HCT116 (cell line): ENCODE results near the gene TTLL10. TPM values are rescaled to one million over a fixed set of nuclear protein-coding genes. Genes with fewer than 3 reads are reported as not detected.
"Not testable (repeated sequence)": the region's sequence is repeated elsewhere in the genome, so short reads cannot be mapped to it uniquely, and the experiment has no call there.

Experiments used
- ATAC-seq: fragments of 200-7000 bp; cut with Tn5 transposase; 2 replicates; pipeline ENCODE4 v1.9.1; 2020; ENCODE audit warnings: mild to moderate bottlenecking, moderate library complexity
- BruUV-seq: library from RNA; stranded (reverse); fragments of 400-500 nt; replicated peaks from 2 replicates; lab custom pipeline; 2021; lab: Mats Ljungman, UMichigan
- CTCF ChIA-PET: fragments of 300-600 bp; sonication (Branson Sonifier 250); formaldehyde crosslinking; loops from one replicate; lab custom pipeline; 2021; ENCODE audit warnings: antibody characterized with exemption; lab: Charles Lee
- POLR2A ChIA-PET: fragments of 300-600, 350-600 bp; sonication (Branson Sonifier 250); formaldehyde crosslinking; loops from one replicate; lab custom pipeline; 2021; ENCODE audit warnings: antibody characterized with exemption; lab: Charles Lee
- RAD21 ChIA-PET, 2 experiments: fragments of 300-600 bp; sonication (Branson Sonifier 250); formaldehyde crosslinking; loops; one replicate each; lab custom pipeline; 2023; ENCODE audit warnings: low total read pairs in 2 of 2; ENCODE audit not compliant: uncharacterized antibody in 2 of 2, unreplicated experiment in 2 of 2, low non-redundant PET in 1 of 2; lab: Charles Lee
- DNase-seq: peaks from one replicate; pipeline ENCODE4 v3.0.0-alpha.2; 2010; ENCODE audit warnings: low read depth, low spot score
- H2AFZ ChIP-seq: fragments of 200-600 bp; shearing (Covaris generic), sonication (generic); 2 replicates; pipeline ENCODE4 v1.6.1; 2017; ENCODE audit warnings: low read depth, mixed run types, mixed read lengths, antibody characterized with exemption, low read length; ENCODE audit not compliant: poor library complexity, severe bottlenecking
- H3K27ac ChIP-seq: 2 replicates; pipeline ENCODE4 v1.5.1; 2012; ENCODE audit warnings: low read depth, low read length
- H3K27me3 ChIP-seq: fragments of 200-600 bp; sonication (generic); 2 replicates; pipeline ENCODE4 v1.6.1; 2016; ENCODE audit warnings: mixed run types, low read length, mixed read lengths; ENCODE audit not compliant: insufficient read depth
- H3K36me3 ChIP-seq, 2 experiments: fragments of 200-500 bp in 1 of 2; fragments of 200-600 bp in 1 of 2; sonication (Bioruptor generic) in 1 of 2; sonication (generic) in 1 of 2; 2 replicates each; pipeline versions ENCODE4 v1.5.1 to v1.6.1; 2014 to 2016; ENCODE audit warnings: low read length in 2 of 2, inconsistent platforms in 1 of 2, mixed read lengths in 1 of 2, mixed run types in 1 of 2; ENCODE audit not compliant: insufficient read depth in 2 of 2, control insufficient read depth in 1 of 2
- H3K4me1 ChIP-seq, 2 experiments: fragments of 200-600 bp in 1 of 2; sonication (generic) in 1 of 2; 2 replicates each; pipeline versions ENCODE4 v1.5.1 to v1.6.1; 2012 to 2017; ENCODE audit warnings: low read length in 2 of 2, inconsistent platforms in 1 of 2, mild to moderate bottlenecking in 1 of 2, mixed read lengths in 1 of 2, mixed run types in 1 of 2, moderate library complexity in 1 of 2; ENCODE audit not compliant: insufficient read depth in 2 of 2, control insufficient read depth in 1 of 2
- H3K4me2 ChIP-seq: fragments of 200-600 bp; sonication (generic); 2 replicates; pipeline ENCODE4 v1.6.1; 2017; ENCODE audit warnings: mixed run types, low read length, mixed read lengths
- H3K4me3 ChIP-seq, 2 experiments: fragments of 200-600 bp in 1 of 2; sonication (generic) in 1 of 2; replicated peaks in 1 of 2; 2 replicates each; pipeline ENCODE4 v1.5.1; 2011 to 2016; ENCODE audit warnings: low read length in 2 of 2, control low read depth in 1 of 2, low read depth in 1 of 2, mild to moderate bottlenecking in 1 of 2, mixed read lengths in 1 of 2, mixed run types in 1 of 2
- H3K79me2 ChIP-seq: fragments of 200-600 bp; sonication (generic); 2 replicates; pipeline ENCODE4 v1.6.1; 2017; ENCODE audit warnings: mild to moderate bottlenecking, mixed run types, low read length, moderate library complexity, mixed read lengths; ENCODE audit not compliant: insufficient read depth
- H3K9ac ChIP-seq: fragments of 200-600 bp; sonication (generic); 2 replicates; pipeline ENCODE4 v1.6.1; 2016; ENCODE audit warnings: low read length, mixed read lengths
- H3K9me2 ChIP-seq: fragments of 200-600 bp; sonication (generic), shearing (Covaris generic); 2 replicates; pipeline ENCODE4 v1.6.1; 2017; ENCODE audit warnings: mixed run types, mild to moderate bottlenecking, moderate library complexity; ENCODE audit not compliant: insufficient read depth
- H3K9me3 ChIP-seq, 2 experiments: fragments of 200-500 bp in 1 of 2; fragments of 200-600 bp in 1 of 2; sonication (Bioruptor generic) in 1 of 2; sonication (generic) in 1 of 2; 2 replicates each; pipeline ENCODE4 v1.6.1; 2014 to 2017; ENCODE audit warnings: low read length in 2 of 2, mixed read lengths in 2 of 2, inconsistent platforms in 1 of 2, low read depth in 1 of 2, mild to moderate bottlenecking in 1 of 2, mixed run types in 1 of 2, moderate library complexity in 1 of 2; ENCODE audit not compliant: control insufficient read depth in 1 of 2, insufficient read depth in 1 of 2
- H4K20me1 ChIP-seq: fragments of 200-600 bp; sonication (generic), shearing (Covaris generic); 2 replicates; pipeline ENCODE4 v1.6.1; 2017; ENCODE audit warnings: mixed run types, mild to moderate bottlenecking, moderate library complexity; ENCODE audit not compliant: insufficient read depth
- CEBPB ChIP-seq: IDR thresholded peaks from 2 replicates; pipeline ENCODE4 v1.6.1; 2012; ENCODE audit warnings: low read depth
- CTCF ChIP-seq, 3 experiments: fragments of 200-600 bp in 1 of 3; sonication (generic) in 1 of 3; IDR thresholded peaks in 2 of 3; conservative IDR thresholded peaks in 1 of 3; 2 replicates each; pipeline ENCODE4 v1.5.1; 2012 to 2017; ENCODE audit warnings: low read depth in 2 of 3, low read length in 2 of 3, antibody characterized with exemption in 1 of 3, borderline replicate concordance in 1 of 3, control low read depth in 1 of 3, mild to moderate bottlenecking in 1 of 3, mixed read lengths in 1 of 3, mixed run types in 1 of 3, moderate library complexity in 1 of 3; ENCODE audit not compliant: insufficient read depth in 1 of 3
- EGR1 ChIP-seq: IDR thresholded peaks from 2 replicates; pipeline ENCODE4 v1.6.1; 2012; ENCODE audit warnings: low read depth
- JUND ChIP-seq: IDR thresholded peaks from 2 replicates; pipeline ENCODE4 v1.6.1; 2012
- POLR2A ChIP-seq: IDR thresholded peaks from 2 replicates; pipeline ENCODE4 v1.7.0; 2011; ENCODE audit warnings: borderline replicate concordance; ENCODE audit not compliant: insufficient read depth, insufficient read length; ENCODE audit errors: extremely low read depth
- POLR2AphosphoS5 ChIP-seq: IDR thresholded peaks from 2 replicates; pipeline ENCODE4 v1.6.1; 2011; ENCODE audit warnings: mild to moderate bottlenecking, low read depth, low read length, moderate library complexity
- RAD21 ChIP-seq: IDR thresholded peaks from 2 replicates; pipeline ENCODE4 v1.6.1; 2012; ENCODE audit warnings: low read depth, mild to moderate bottlenecking
- REST ChIP-seq: IDR thresholded peaks from 2 replicates; pipeline ENCODE4 v1.6.1; 2012; ENCODE audit warnings: low read depth
- SP1 ChIP-seq: IDR thresholded peaks from 2 replicates; pipeline ENCODE4 v1.6.1; 2012; ENCODE audit warnings: low read depth
- SRF ChIP-seq: IDR thresholded peaks from 2 replicates; pipeline ENCODE4 v1.6.1; 2012; ENCODE audit warnings: low read depth
- TCF7L2 ChIP-seq: IDR thresholded peaks from 2 replicates; pipeline ENCODE4 v1.7.0; 2011; ENCODE audit warnings: borderline replicate concordance, inconsistent platforms; ENCODE audit not compliant: insufficient read depth, insufficient read length; ENCODE audit errors: extremely low read depth
- YY1 ChIP-seq: IDR thresholded peaks from 2 replicates; pipeline ENCODE4 v1.6.1; 2011; ENCODE audit warnings: low read length, low read depth, moderate library complexity, mild to moderate bottlenecking; ENCODE audit not compliant: insufficient replicate concordance; ENCODE audit errors: extremely low read depth
- ZNF274 ChIP-seq: fragments of 200-500 bp; sonication (Bioruptor generic); IDR thresholded peaks from 2 replicates; pipeline ENCODE4 v1.6.1; 2014; ENCODE audit warnings: mild to moderate bottlenecking, low read depth, low read length, inconsistent platforms
- intact Hi-C: fragments of 100-400 bp; cut with micrococcal nuclease; formaldehyde crosslinking; loops from 2 replicates; pipeline ENCODE4 v1.10.0; 2022
- total RNA-seq: library from RNA; stranded (reverse); gene quantifications from one replicate; pipeline ENCODE4 v1.2.1, GENCODE V29; 2021; ENCODE audit not compliant: unreplicated experiment
- TF ChIP-seq, protein P1 (sequence below): IDR thresholded peaks from 2 replicates; pipeline ENCODE4 v1.6.1; 2011; ENCODE audit warnings: mild to moderate bottlenecking, low read length, moderate library complexity; ENCODE audit not compliant: insufficient replicate concordance; ENCODE audit errors: extremely low read depth

TTLL10 gene
- total RNA-seq, 1 experiment from 2014 or later, result 0.10 TPM

- Histone ChIP-seq H3K27me3 (no peaks in the 10 kb centered on the region), H3K9ac (no peak overlapping the region), H3K9me3 (peaks cover 0 to 11% of the 10 kb centered on the region in 2 experiments; a peak in 1 of 4 replicates), H2AFZ (no peak overlapping the region), H3K4me2 (no peak overlapping the region), H4K20me1 (no peaks in the 10 kb centered on the region), H3K79me2 (no peaks in the 10 kb centered on the region), H3K27ac (no peak overlapping the region), H3K4me1 (no peaks in the 10 kb centered on the region), H3K4me3 (no peak overlapping the region), H3K9me2 (no peaks in the 10 kb centered on the region), H3K36me3 (no peaks in the 10 kb centered on the region)
- BruUV-seq, result no TSS peak
- ATAC-seq, result no peak
- POLR2A ChIA-PET, result no interaction called here
- DNase-seq, result no peak
- RAD21 ChIA-PET, result no interaction called here
- TF ChIP-seq TCF7L2 (no peak), ZNF274 (no peak), POLR2A (no peak), SRF (no peak), POLR2AphosphoS5 (no peak), REST (no peak), YY1 (no peak), EGR1 (no peak), CEBPB (no peak), CTCF (IDR thresholded peaks at IDR 0.05 in 2 of 3, conservative IDR thresholded peaks at IDR 0.05 in 1 of 3; ENCODE audit: borderline replicate concordance in 1 of 3, insufficient read depth in 1 of 3, low read depth in 2 of 3, low read length in 2 of 3) (no peak), RAD21 (no peak), JUND (no peak), SP1 (no peak)
- TF ChIP-seq, protein P1, sequence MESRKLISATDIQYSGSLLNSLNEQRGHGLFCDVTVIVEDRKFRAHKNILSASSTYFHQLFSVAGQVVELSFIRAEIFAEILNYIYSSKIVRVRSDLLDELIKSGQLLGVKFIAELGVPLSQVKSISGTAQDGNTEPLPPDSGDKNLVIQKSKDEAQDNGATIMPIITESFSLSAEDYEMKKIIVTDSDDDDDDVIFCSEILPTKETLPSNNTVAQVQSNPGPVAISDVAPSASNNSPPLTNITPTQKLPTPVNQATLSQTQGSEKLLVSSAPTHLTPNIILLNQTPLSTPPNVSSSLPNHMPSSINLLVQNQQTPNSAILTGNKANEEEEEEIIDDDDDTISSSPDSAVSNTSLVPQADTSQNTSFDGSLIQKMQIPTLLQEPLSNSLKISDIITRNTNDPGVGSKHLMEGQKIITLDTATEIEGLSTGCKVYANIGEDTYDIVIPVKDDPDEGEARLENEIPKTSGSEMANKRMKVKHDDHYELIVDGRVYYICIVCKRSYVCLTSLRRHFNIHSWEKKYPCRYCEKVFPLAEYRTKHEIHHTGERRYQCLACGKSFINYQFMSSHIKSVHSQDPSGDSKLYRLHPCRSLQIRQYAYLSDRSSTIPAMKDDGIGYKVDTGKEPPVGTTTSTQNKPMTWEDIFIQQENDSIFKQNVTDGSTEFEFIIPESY, result no peak
- intact Hi-C loops, result no loop called here
- CTCF ChIA-PET, result no interaction called here
Measured at GRCh38 chr1:1194723-1195122, 21.0 kb downstream of the TTLL10 start.

- ATAC-seq, POLR2A ChIA-PET: not testable (repeated sequence)
Measured at GRCh38 chr1:1195726-1196125, 22.0 kb downstream of the TTLL10 start.

More at GRCh38 chr1:1195726-1196125, 22.0 kb downstream of the TTLL10 start:
- H3K36me3 ChIP-seq, CTCF ChIA-PET, H4K20me1 ChIP-seq, H3K9me2 ChIP-seq, H3K4me2 ChIP-seq, H3K4me1 ChIP-seq, H2AFZ ChIP-seq, DNase-seq, H3K79me2 ChIP-seq, intact Hi-C loops, H3K27me3 ChIP-seq, H3K27ac ChIP-seq, H3K9ac ChIP-seq, RAD21 ChIA-PET, BruUV-seq, H3K4me3 ChIP-seq: not testable (repeated sequence)
- peaks cover 0 to 11% of the 10 kb centered on the region in 2 experiments; a peak in 1 of 4 replicates for H3K9me3 ChIP-seq
